ENCODE results near the gene CDC42SE2. TPM values are rescaled to one million over a fixed set of nuclear protein-coding genes. Genes with fewer than 3 reads are reported as not detected.

Gene CDC42SE2
- total and polyA plus RNA-seq, 2 of the 4 experiments (the other 2 are of a cell fraction) = 12.5 to 19.4 TPM

GRCh38 chr5:131381021-131381420 is 117.2 kb downstream of the CDC42SE2 start:
- Histone ChIP-seq H2BK5ac (ENCODE audit: low read depth, low read length, poor library complexity, severe bottlenecking) (no peak overlapping the region), H4K8ac (ENCODE audit: low read depth in 2 of 2, low read length in 2 of 2) (no peak overlapping the region), H3K4me2 (ENCODE audit: low read depth, low read length) (no peak overlapping the region), H3K4me1 (ENCODE audit: control insufficient read depth, insufficient read depth, low read length) (peaks cover 17% of the 10 kb centered on the region), H3K14ac (replicated peaks; ENCODE audit: low read depth, low read length) (no peak overlapping the region), H3K9ac (ENCODE audit: low read depth, low read length) (no peak overlapping the region), H2AK9ac (replicated peaks; ENCODE audit: low read depth, low read length, poor library complexity) (no peak overlapping the region), H3K56ac (ENCODE audit: extremely low read depth, insufficient read depth, low read length) (no peak overlapping the region), H2BK20ac (ENCODE audit: low read depth, low read length) (no peak overlapping the region), H3K23ac (ENCODE audit: low read depth, low read length) (no peak overlapping the region), H3K27me3 (ENCODE audit: control insufficient read depth, insufficient read depth, low read length) (no peaks in the 10 kb centered on the region), H3K36me3 (ENCODE audit: control insufficient read depth, insufficient read depth, low read length) (peaks cover 2% of the 10 kb centered on the region; the same call in 1 of the 2 replicates), H2AFZ (replicated peaks; ENCODE audit: low read length, poor library complexity) (no peak overlapping the region), H2BK15ac (ENCODE audit: low read depth, low read length) (no peak overlapping the region), H4K91ac (ENCODE audit: insufficient read depth, low read depth, low read length) (no peak overlapping the region), H3K9me1 (ENCODE audit: insufficient read depth, low read length) (peaks cover 8% of the 10 kb centered on the region; the same call in 1 of the 2 replicates), H3K79me1 (ENCODE audit: low read depth in 1 of 2, low read length in 2 of 2) (peaks cover 30 to 60% of the 10 kb centered on the region in 2 experiments), H3K4ac (ENCODE audit: low read depth, low read length) (peak overlapping the region; percentile 28; the same call in 1 of the 2 replicates), H2AK5ac (ENCODE audit: low read depth, low read length) (no peak overlapping the region; the same call in 1 of the 2 replicates), H3K27ac (ENCODE audit: insufficient read depth, low read length) (peak overlapping the region; percentile 21; the same call in 1 of the 2 replicates), H3K4me3 (ENCODE audit: insufficient read depth, low read depth, low read length) (no peak overlapping the region), H4K5ac (ENCODE audit: low read depth, low read length) (0 out of 2 replicates have a peak overlapping the region, but pooled peaks have one; percentile 8), H3K18ac (ENCODE audit: low read depth, low read length) (no peak overlapping the region), H3K9me3 (ENCODE audit: control insufficient read depth, insufficient read depth, low read length) (no peaks in the 10 kb centered on the region), H4K20me1 (ENCODE audit: insufficient read depth, low read length) (peaks cover 5% of the 10 kb centered on the region; the same call in 1 of the 2 replicates), H2BK120ac (ENCODE audit: low read depth, low read length) (no peak overlapping the region)
- in situ Hi-C loops (cut with MboI; ENCODE audit: low sequenced_read_pairs) = loop anchor here (10.0 kb wide), 1 partner anchor 216 kb away; the partner anchor contains the start of gene HINT1
- intact Hi-C loops (cut with micrococcal nuclease) = loop anchor here (5.0 kb wide), 1 partner anchor 114 kb away; no protein-coding TSS in a partner anchor
- dilution Hi-C loops (cut with HindIII; ENCODE audit: low sequenced_read_pairs, unreplicated experiment) = no loop called here
- no CpG with 5 or more reads among the region's 4 CpGs for WGBS, 2 experiments (ENCODE audit: extremely low coverage in 2 of 2, insufficient read length in 1 of 2)
- ChIA-PET POLR2A (ENCODE audit: unreplicated experiment) (no interaction called here), CTCF (no interaction called here)
- DNase-seq (peak; percentile 25), ATAC-seq (ENCODE audit: low read depth) (peak; percentile 33; the same call in 1 of the 2 replicates)
- TF ChIP-seq NFE2L2 (IDR thresholded peaks at IDR 0.05; ENCODE audit: low read depth, low read length) (no peak), USF2 (IDR thresholded peaks at IDR 0.05; ENCODE audit: low read depth, low read length) (no peak), SMC3 (IDR thresholded peaks at IDR 0.05; ENCODE audit: low read depth, low read length) (no peak), ELK1 (IDR thresholded peaks at IDR 0.05; ENCODE audit: borderline replicate concordance, low read depth, low read length) (no peak), RAD21 (IDR thresholded peaks at IDR 0.05; ENCODE audit: low read length) (no peak), CTCF (conservative IDR thresholded peaks at IDR 0.05; ENCODE audit: low read depth, low read length) (no peak), MXI1 (IDR thresholded peaks at IDR 0.05; ENCODE audit: borderline replicate concordance, low read depth, low read length) (no peak), RCOR1 (IDR thresholded peaks at IDR 0.05; ENCODE audit: insufficient replicate concordance, low read length) (no peak), FOS (IDR thresholded peaks at IDR 0.05; ENCODE audit: low read depth, low read length) (no peak), MAFK (IDR thresholded peaks at IDR 0.05; ENCODE audit: low read depth, low read length) (no peak), CEBPB (IDR thresholded peaks at IDR 0.05; ENCODE audit: low read depth, low read length) (no peak), CHD1 (IDR thresholded peaks at IDR 0.05; ENCODE audit: low read depth, low read length) (no peak), BHLHE40 (IDR thresholded peaks at IDR 0.05; ENCODE audit: low read depth, low read length) (no peak)
- BruUV-seq (replicated peaks) = no TSS peak
